Neural progenitor cell (in vitro differentiated cells): Measurements from ENCODE around the gene ABHD2.

Experiments
- EZH2 ChIP-seq: fragments of 200-600 bp; sonication (generic); IDR thresholded peaks from 2 replicates; pipeline ENCODE4 v1.6.1; 2017; ENCODE audit warnings: antibody characterized with exemption, mild to moderate bottlenecking, moderate library complexity
- EZH2phosphoT487 ChIP-seq: fragments of 200-600 bp; sonication (generic); IDR thresholded peaks from 2 replicates; pipeline ENCODE4 v1.6.1; 2017; ENCODE audit warnings: antibody characterized with exemption
- TF ChIP-seq, protein P1 (sequence below): fragments of 200-600 bp; sonication (generic); IDR thresholded peaks from 2 replicates; pipeline ENCODE4 v1.5.1; 2017; ENCODE audit warnings: antibody characterized with exemption, mild to moderate bottlenecking

GRCh38 chr15:89087161-89087829 is 961 bp upstream of the ABHD2 start:
- TF ChIP-seq, protein P1, sequence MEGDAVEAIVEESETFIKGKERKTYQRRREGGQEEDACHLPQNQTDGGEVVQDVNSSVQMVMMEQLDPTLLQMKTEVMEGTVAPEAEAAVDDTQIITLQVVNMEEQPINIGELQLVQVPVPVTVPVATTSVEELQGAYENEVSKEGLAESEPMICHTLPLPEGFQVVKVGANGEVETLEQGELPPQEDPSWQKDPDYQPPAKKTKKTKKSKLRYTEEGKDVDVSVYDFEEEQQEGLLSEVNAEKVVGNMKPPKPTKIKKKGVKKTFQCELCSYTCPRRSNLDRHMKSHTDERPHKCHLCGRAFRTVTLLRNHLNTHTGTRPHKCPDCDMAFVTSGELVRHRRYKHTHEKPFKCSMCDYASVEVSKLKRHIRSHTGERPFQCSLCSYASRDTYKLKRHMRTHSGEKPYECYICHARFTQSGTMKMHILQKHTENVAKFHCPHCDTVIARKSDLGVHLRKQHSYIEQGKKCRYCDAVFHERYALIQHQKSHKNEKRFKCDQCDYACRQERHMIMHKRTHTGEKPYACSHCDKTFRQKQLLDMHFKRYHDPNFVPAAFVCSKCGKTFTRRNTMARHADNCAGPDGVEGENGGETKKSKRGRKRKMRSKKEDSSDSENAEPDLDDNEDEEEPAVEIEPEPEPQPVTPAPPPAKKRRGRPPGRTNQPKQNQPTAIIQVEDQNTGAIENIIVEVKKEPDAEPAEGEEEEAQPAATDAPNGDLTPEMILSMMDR: no peak
- TF ChIP-seq EZH2 (no peak), EZH2phosphoT487 (no peak)
